HEK293 (cell line): ENCODE data around the gene ALOX12B.

Experiments used
- CTCF ChIA-PET: fragments of 350-600 bp; formaldehyde crosslinking; extraction: SDS; loops from one replicate; lab custom pipeline; 2021; ENCODE audit warnings: antibody characterized with exemption; lab: Yijun Ruan, JAX
- POLR2A ChIA-PET: fragments of 300-600 bp; formaldehyde crosslinking; extraction: SDS; loops from one replicate; lab custom pipeline; 2020; ENCODE audit warnings: antibody characterized with exemption, inconsistent platforms; lab: Yijun Ruan, JAX
- H3K27ac ChIP-seq: fragments of 200-500 bp; sonication (Bioruptor generic); 2 replicates; pipeline ENCODE4 v1.5.1; 2014; ENCODE audit warnings: low read depth, low read length, control low read depth, inconsistent platforms; ENCODE audit errors: extremely low read depth
- H3K36me3 ChIP-seq, 2 experiments: fragments of 200-500 bp in 1 of 2; sonication (Bioruptor generic) in 1 of 2; 1 replicate in 1 of 2; 2 replicates in 1 of 2; pipeline ENCODE4 v1.5.1; 2014 to 2017; ENCODE audit warnings: inconsistent platforms in 2 of 2, low read length in 2 of 2; ENCODE audit not compliant: control insufficient read depth in 2 of 2, insufficient read depth in 1 of 2
- H3K4me1 ChIP-seq: fragments of 200-500 bp; sonication (Bioruptor generic); 2 replicates; pipeline ENCODE4 v1.5.1; 2014; ENCODE audit warnings: mild to moderate bottlenecking, low read length, inconsistent platforms; ENCODE audit not compliant: control insufficient read depth, insufficient read depth
- H3K4me3 ChIP-seq: 2 replicates; pipeline ENCODE4 v1.5.1; 2011; ENCODE audit warnings: low read depth, mild to moderate bottlenecking, control low read depth, low read length, moderate library complexity
- H3K9me3 ChIP-seq: fragments of 200-500 bp; sonication (Bioruptor generic); 2 replicates; pipeline ENCODE4 v1.5.1; 2014; ENCODE audit warnings: low read depth, low read length, inconsistent platforms; ENCODE audit not compliant: control insufficient read depth, insufficient read depth
- KLF1 ChIP-seq: fragments of 450-650 bp; formaldehyde crosslinking; IDR thresholded peaks from 2 replicates; pipeline ENCODE4 v1.5.1; 2016; ENCODE audit warnings: missing biosample characterization, missing genetic modification characterization
- TCF7L2 ChIP-seq: IDR thresholded peaks from 2 replicates; pipeline ENCODE4 v1.6.1; 2011; ENCODE audit warnings: low read depth, mild to moderate bottlenecking, inconsistent platforms, low read length, moderate library complexity, borderline replicate concordance
- ZBTB17 ChIP-seq: fragments of 450-650 bp; formaldehyde crosslinking; IDR thresholded peaks from 2 replicates; pipeline ENCODE4 v1.5.1; 2016; ENCODE audit warnings: missing biosample characterization, missing genetic modification characterization
- ZBTB20 ChIP-seq: fragments of 450-650 bp; formaldehyde crosslinking; IDR thresholded peaks from 2 replicates; pipeline ENCODE4 v1.5.1; 2016; ENCODE audit warnings: missing biosample characterization, missing genetic modification characterization
- ZFP37 ChIP-seq: fragments of 450-650 bp; formaldehyde crosslinking; IDR thresholded peaks from 2 replicates; pipeline ENCODE4 v1.5.1; 2016; ENCODE audit warnings: missing biosample characterization, missing genetic modification characterization
- ZNF174 ChIP-seq: fragments of 450-650 bp; formaldehyde crosslinking; IDR thresholded peaks from 2 replicates; pipeline ENCODE4 v1.5.0; 2017; ENCODE audit warnings: missing biosample characterization, mild to moderate bottlenecking, missing genetic modification characterization
- ZNF211 ChIP-seq: fragments of 450-650 bp; formaldehyde crosslinking; IDR thresholded peaks from 2 replicates; pipeline ENCODE4 v1.5.1; 2016; ENCODE audit warnings: low read depth, missing biosample characterization, missing genetic modification characterization
- ZNF266 ChIP-seq: fragments of 450-650 bp; formaldehyde crosslinking; IDR thresholded peaks from 2 replicates; pipeline ENCODE4 v1.5.1; 2016; ENCODE audit warnings: missing biosample characterization, missing genetic modification characterization, low read depth
- ZNF274 ChIP-seq, 2 experiments: fragments of 200-500 bp in 1 of 2; fragments of 450-650 bp in 1 of 2; sonication (Bioruptor generic) in 1 of 2; formaldehyde crosslinking in 1 of 2; IDR thresholded peaks; 2 replicates each; pipeline versions ENCODE4 v1.5.1 to v1.6.1; 2014 to 2016; ENCODE audit warnings: borderline replicate concordance in 1 of 2, inconsistent platforms in 1 of 2, low read length in 1 of 2, missing biosample characterization in 1 of 2, missing genetic modification characterization in 1 of 2
- ZNF366 ChIP-seq: fragments of 450-650 bp; formaldehyde crosslinking; conservative IDR thresholded peaks from 2 replicates; pipeline ENCODE4 v1.5.1; 2016; ENCODE audit warnings: missing biosample characterization, missing genetic modification characterization
- ZNF561 ChIP-seq: fragments of 450-650 bp; IDR thresholded peaks from 2 replicates; pipeline ENCODE4 v1.5.1; 2018; ENCODE audit warnings: missing biosample characterization, missing genetic modification characterization, borderline replicate concordance
- ZNF664 ChIP-seq: fragments of 450-650 bp; formaldehyde crosslinking; IDR thresholded peaks from 2 replicates; pipeline ENCODE4 v1.5.1; 2016; ENCODE audit warnings: missing biosample characterization, missing genetic modification characterization
- TF ChIP-seq, protein P1 (sequence below): fragments of 450-650 bp; formaldehyde crosslinking; IDR thresholded peaks from 2 replicates; pipeline ENCODE4 v1.5.1; 2017; ENCODE audit warnings: missing biosample characterization, mild to moderate bottlenecking, missing genetic modification characterization, moderate library complexity
- TF ChIP-seq, protein P2 (sequence below): fragments of 450-650 bp; formaldehyde crosslinking; IDR thresholded peaks from 2 replicates; pipeline ENCODE4 v1.5.1; 2016; ENCODE audit warnings: missing biosample characterization, missing genetic modification characterization
- TF ChIP-seq, protein P3 (sequence below): fragments of 450-650 bp; formaldehyde crosslinking; IDR thresholded peaks from 2 replicates; pipeline ENCODE4 v1.5.1; 2016; ENCODE audit warnings: missing biosample characterization, missing genetic modification characterization
- TF ChIP-seq, protein P4 (sequence below): fragments of 450-650 bp; formaldehyde crosslinking; conservative IDR thresholded peaks from 2 replicates; pipeline ENCODE4 v1.5.1; 2016; ENCODE audit warnings: low read depth, missing biosample characterization, missing genetic modification characterization

The ALOX12B gene

DNA sequence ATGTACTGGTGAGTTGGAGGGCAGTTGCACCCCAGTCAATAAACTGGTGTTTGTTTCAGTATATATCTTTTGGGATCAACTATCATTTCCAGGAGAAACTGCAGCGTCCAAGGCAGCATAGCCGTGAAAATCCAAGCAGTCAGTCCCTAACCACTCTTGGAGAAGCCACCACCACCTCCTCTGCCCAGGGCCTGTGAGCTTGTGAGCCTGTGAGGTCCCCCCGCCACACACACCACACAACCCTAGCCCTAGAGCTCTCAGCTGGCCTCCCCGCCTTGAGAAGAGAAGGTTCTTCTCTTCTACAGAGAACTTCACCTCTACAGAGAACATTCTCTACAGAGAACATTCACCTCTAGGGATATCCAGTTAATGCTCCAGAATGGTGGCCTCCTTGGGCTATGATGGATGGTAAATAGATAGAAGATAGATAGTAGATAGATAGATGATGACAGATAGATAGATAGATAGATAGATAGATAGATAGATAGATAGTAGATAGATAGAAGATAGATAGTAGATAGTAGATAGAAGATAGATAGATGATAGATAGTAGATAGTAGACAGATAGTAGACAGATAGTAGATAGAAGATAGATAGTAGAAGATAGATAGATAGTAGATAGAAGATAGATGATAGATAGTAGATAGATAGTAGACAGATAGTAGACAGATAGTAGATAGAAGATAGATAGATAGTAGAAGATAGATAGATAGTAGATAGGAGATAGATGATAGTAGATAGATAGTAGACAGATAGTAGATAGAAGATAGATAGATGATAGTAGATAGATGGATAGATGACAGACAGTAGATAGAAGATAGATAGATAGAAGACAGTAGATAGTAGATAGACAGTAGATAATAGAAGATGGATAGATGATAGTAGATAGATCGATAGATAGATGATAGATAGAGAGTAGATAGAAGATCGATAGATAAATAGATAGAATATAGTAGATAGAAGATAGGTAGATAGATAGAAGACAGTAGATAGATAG lies 35.0 kb downstream of the ALOX12B start:
- Histone ChIP-seq H3K4me3 (no peak overlapping the region), H3K9me3 (no peaks in the 10 kb centered on the region), H3K27ac (no peak overlapping the region), H3K4me1 (no peaks in the 10 kb centered on the region), H3K36me3 (no peaks in the 10 kb centered on the region)
- peak; percentile 99 for TF ChIP-seq ZBTB17 (tag by site-specific recombination)
- TF ChIP-seq ZNF274 (IDR thresholded peaks at IDR 0.05; ENCODE audit: low read length), result no peak
- no peak for TF ChIP-seq ZNF274 (tag by site-specific recombination; IDR thresholded peaks at IDR 0.05; ENCODE audit: borderline replicate concordance)
- peak; percentile 76 for TF ChIP-seq ZNF366 (tag by site-specific recombination)
- CTCF ChIA-PET, result interaction anchor here (0.6 to 1.0 kb wide), 5 partner anchors 8 to 218 kb away, joined by 3 to 5 read pairs (median 5); no protein-coding TSS in a partner anchor
- POLR2A ChIA-PET, result interaction anchor here (1.0 kb wide), 1 partner anchor 366 kb away, joined by 4 read pairs; the partner anchor contains the start of gene TP53

DNA sequence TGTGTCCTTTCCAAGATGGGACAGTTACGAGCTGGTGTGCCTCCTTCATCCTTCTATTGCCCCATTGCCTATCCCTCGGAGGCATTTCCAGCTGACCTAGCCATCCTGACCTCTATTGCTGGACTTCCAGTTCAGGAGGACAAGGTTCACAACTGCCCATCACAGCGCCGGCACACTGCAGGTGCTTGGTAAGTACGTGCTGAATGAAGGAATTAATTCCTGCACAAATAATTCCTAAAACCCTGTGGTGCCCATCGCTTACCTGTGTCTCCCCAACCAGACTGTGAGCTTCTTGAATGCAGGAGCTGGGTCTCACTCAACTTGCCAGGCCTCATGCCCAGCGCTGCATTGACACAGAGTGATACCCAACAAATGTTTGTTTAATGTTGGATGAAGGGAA lies 35.7 kb downstream of the ALOX12B start:
- Histone ChIP-seq H3K27ac (no peak overlapping the region), H3K4me1 (no peaks in the 10 kb centered on the region), H3K36me3 (no peaks in the 10 kb centered on the region), H3K9me3 (no peaks in the 10 kb centered on the region), H3K4me3 (no peak overlapping the region)
- CTCF ChIA-PET, result interaction anchor here (0.8 to 1.0 kb wide), 4 partner anchors 9 to 139 kb away, joined by 3 to 5 read pairs (median 4); no protein-coding TSS in a partner anchor
- POLR2A ChIA-PET, result interaction anchor here (0.6 to 1.0 kb wide), 2 partner anchors 365 to 579 kb away, joined by 3 to 4 read pairs; partner anchors contain the start of gene TP53
- TF ChIP-seq, protein P1, sequence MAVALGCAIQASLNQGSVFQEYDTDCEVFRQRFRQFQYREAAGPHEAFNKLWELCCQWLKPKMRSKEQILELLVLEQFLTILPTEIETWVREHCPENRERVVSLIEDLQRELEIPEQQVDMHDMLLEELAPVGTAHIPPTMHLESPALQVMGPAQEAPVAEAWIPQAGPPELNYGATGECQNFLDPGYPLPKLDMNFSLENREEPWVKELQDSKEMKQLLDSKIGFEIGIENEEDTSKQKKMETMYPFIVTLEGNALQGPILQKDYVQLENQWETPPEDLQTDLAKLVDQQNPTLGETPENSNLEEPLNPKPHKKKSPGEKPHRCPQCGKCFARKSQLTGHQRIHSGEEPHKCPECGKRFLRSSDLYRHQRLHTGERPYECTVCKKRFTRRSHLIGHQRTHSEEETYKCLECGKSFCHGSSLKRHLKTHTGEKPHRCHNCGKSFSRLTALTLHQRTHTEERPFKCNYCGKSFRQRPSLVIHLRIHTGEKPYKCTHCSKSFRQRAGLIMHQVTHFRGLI (tag by site-specific recombination), result no peak
- TF ChIP-seq ZFP37 (tag by site-specific recombination) (no peak), KLF1 (no peak), TCF7L2 (no peak), ZNF664 (tag by site-specific recombination) (no peak), ZNF561 (tag by site-specific recombination) (no peak), ZBTB20 (tag by site-specific recombination) (no peak), ZNF174 (tag by site-specific recombination) (no peak), ZNF211 (tag by site-specific recombination) (no peak), ZNF266 (tag by site-specific recombination) (no peak)
- TF ChIP-seq, protein P2, sequence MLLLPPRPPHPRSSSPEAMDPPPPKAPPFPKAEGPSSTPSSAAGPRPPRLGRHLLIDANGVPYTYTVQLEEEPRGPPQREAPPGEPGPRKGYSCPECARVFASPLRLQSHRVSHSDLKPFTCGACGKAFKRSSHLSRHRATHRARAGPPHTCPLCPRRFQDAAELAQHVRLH (tag by site-specific recombination), result no peak
- TF ChIP-seq, protein P3, sequence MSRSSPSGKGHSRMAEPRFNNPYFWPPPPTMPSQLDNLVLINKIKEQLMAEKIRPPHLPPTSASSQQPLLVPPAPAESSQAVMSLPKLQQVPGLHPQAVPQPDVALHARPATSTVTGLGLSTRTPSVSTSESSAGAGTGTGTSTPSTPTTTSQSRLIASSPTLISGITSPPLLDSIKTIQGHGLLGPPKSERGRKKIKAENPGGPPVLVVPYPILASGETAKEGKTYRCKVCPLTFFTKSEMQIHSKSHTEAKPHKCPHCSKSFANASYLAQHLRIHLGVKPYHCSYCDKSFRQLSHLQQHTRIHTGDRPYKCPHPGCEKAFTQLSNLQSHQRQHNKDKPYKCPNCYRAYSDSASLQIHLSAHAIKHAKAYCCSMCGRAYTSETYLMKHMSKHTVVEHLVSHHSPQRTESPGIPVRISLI, result no peak
- TF ChIP-seq, protein P4, sequence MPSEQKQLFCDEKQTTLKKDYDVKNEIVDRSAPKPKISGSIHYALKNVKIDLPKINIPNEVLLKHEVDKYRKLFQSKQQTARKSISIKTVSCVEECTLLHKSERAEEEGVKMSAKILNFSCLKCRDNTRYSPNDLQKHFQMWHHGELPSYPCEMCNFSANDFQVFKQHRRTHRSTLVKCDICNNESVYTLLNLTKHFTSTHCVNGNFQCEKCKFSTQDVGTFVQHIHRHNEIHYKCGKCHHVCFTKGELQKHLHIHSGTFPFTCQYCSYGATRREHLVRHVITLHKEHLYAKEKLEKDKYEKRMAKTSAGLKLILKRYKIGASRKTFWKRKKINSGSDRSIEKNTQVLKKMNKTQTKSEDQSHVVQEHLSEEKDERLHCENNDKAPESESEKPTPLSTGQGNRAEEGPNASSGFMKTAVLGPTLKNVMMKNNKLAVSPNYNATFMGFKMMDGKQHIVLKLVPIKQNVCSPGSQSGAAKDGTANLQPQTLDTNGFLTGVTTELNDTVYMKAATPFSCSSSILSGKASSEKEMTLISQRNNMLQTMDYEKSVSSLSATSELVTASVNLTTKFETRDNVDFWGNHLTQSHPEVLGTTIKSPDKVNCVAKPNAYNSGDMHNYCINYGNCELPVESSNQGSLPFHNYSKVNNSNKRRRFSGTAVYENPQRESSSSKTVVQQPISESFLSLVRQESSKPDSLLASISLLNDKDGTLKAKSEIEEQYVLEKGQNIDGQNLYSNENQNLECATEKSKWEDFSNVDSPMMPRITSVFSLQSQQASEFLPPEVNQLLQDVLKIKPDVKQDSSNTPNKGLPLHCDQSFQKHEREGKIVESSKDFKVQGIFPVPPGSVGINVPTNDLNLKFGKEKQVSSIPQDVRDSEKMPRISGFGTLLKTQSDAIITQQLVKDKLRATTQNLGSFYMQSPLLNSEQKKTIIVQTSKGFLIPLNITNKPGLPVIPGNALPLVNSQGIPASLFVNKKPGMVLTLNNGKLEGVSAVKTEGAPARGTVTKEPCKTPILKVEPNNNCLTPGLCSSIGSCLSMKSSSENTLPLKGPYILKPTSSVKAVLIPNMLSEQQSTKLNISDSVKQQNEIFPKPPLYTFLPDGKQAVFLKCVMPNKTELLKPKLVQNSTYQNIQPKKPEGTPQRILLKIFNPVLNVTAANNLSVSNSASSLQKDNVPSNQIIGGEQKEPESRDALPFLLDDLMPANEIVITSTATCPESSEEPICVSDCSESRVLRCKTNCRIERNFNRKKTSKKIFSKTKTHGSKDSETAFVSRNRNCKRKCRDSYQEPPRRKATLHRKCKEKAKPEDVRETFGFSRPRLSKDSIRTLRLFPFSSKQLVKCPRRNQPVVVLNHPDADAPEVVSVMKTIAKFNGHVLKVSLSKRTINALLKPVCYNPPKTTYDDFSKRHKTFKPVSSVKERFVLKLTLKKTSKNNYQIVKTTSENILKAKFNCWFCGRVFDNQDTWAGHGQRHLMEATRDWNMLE (tag by site-specific recombination), result no peak
